ENCODE data around the gene RAD51B.

The RAD51B gene

GRCh38 chr14:68349900-68350629, 530.5 kb downstream of the RAD51B start:
- peak; percentile 38 for DNase-seq

DNA sequence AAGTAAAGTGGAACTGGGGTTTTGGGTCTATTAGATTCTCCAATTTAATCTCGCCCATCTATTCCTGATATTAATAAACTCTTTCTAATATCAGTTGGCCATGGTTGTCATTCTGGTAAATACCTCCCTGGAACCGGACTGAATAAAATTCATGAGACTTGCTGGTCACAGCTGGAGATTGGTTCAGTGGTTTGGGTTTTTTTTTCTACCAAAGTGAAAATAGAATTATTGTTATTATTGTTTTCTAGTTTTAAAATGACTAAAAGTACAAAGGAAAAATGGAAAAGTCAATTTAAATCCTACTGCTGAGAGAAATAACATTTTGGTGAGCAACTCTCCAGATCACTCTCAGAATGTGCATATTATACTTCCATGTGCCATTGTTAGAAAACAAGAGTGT, 535.8 kb downstream of the RAD51B start:
- DNase-seq = no peak

DNA sequence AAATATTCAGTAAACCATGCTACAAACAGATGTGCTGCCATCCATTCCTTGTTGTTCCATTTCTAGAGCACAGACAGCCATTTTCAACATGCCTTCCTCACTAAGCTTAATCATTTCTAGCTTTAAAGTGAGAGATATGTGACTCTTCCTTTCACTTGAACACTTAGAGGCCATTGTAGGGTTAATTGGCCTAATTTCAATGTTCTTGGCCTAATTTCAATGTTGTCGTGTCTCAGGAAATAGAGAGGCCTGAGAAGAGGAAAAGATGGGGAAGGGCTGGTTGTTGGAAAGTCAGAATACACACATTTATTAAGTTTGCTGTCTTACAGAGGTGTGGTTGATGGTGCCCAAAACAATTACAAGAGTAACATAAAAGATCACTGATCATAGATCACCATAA, 538.2 kb downstream of the RAD51B start:
- DNase-seq = no peak

DNA sequence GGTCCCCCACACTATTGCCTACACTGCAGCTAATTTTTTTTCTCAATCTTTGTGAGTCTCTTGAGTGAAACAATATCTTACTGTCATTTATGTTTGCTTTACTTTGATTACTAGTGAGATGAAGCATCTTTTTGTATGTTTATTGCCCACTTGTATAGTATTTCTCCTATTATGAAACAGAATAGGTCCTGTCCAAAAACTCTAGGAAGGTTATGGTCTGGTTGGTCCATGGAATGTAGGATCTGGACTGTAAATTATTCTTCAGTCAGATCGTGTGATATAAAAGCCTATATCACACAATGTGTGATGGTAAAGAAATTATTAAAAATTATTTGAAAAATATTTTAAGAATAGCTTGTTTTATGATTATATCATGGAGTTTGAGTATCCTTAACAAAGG, 538.9 kb downstream of the RAD51B start:
- no peak for DNase-seq

DNA sequence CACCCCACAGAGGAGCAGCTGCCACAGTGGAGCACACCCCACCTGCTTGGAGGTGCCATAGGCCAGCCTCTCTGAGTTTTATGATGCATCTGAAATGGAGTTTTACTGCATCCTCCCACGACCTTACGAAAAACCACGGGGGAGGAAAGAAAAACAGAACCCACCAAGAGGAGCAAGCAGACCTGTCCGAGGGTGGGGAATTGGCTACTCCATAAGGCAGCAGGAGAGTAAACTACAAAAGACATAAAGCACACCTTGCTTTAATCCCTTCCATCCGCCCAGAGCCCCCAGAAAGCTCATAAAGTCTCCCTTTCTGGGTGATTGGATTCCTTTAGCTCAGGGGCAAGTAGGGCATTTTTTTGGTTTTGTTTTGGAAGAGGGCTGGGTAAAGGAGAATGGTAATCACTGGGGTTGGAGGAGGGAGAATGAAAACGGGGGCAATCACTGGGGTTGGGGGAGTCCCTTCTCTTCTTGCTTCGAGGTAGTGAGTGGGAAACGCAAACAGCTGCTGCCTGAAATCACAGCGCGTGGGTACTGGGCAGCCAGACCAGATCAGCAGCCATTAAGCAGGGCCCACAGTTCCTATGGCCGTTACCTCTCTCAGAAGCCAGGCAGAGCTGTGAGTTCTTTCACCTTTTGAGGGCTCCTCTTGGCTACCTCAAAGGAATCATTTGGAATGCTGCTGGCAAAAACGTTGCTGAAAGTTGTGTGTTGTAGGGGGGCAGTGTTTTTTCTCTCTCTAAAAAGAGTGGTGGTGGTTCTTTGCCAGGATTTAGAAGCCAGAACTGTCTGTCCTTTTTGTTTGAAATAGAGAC, 539.6 kb downstream of the RAD51B start:
- no peak for DNase-seq

DNA sequence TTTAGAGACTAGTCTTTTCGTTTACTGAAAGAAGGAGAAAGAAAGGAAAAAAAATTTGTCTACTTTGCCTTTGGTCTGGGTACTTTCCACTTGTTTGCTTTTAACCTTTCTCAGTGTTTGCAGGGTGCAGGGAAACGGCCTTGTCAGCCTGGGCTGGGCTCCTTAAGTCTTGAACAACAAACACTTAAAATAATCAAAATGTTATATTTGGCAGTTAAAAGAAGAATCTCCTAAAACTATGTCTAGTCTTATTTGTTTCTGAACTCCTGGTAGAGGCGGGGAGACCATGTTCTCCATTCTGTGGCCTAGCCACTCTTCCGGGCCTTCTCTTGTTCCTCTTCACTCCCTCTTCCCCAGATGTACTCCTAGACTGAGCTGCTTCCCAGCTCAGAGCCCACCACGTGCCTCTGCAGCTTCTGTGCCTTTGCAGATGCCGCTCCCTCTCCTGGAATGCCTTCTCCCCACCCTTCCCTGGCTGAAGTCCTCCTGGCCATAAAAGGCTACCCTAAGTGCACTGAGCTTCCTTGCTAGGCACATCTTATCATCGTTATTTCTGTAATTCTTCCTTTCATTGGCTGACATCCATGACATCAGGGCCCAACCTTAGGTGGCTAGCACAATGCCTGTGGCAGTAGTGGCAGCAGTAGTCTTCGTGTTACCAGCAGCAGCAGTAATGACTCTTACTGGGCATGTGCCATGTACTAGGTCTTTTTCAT, 540.4 kb downstream of the RAD51B start:
- no peak for DNase-seq

GRCh38 chr14:68361231-68361630, 541.7 kb downstream of the RAD51B start:
- DNase-seq = no peak

- DNase-seq = no peak
Observed at GRCh38 chr14:68362846-68363245, 543.3 kb downstream of the RAD51B start.

GRCh38 chr14:68363466-68363842, 543.9 kb downstream of the RAD51B start:
- no peak for DNase-seq

- DNase-seq = no peak
Observed at GRCh38 chr14:68363843-68364767, 544.5 kb downstream of the RAD51B start.

DNA sequence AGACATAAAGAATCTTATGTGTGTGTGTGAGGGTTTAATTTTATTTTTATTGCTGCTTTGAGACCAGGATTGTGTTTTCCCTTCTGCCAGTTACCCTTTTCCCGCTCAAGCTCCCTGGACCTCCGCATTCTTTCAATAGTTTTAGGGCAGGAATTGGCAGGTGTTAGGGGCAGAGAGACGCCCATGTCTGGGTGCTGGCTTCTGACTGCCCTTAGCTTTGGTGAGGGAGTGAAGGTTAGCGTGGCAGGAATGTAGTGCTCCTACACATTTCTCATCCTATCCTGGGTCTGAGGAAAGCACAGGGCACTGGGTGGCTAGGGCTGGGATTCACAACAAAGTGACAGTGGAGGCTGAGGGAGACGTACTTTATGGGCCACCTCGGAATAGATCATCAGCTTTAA, 545.2 kb downstream of the RAD51B start:
- no peak for DNase-seq

GRCh38 chr14:68365228-68365627, 545.6 kb downstream of the RAD51B start:
- no peak for DNase-seq

DNA sequence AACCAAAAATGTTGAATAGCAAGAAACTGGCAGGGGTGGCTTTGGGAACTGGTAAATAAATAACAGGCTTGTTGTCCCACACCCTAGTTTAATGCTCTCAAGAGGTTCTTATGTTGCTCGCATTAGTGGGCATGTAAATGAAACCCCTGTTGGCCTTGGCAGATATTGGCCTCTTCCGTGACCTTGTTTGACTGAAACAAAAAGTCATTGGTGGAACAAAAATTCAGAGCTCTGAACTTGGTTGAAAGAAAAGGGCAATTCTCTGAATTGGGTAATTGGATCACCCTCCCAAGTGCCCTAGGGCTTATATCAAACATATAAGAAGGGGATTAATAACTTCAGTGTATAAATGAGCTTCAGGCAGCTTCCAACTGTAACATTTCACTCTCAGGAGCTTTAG, 547.1 kb downstream of the RAD51B start:
- no peak for DNase-seq

DNA sequence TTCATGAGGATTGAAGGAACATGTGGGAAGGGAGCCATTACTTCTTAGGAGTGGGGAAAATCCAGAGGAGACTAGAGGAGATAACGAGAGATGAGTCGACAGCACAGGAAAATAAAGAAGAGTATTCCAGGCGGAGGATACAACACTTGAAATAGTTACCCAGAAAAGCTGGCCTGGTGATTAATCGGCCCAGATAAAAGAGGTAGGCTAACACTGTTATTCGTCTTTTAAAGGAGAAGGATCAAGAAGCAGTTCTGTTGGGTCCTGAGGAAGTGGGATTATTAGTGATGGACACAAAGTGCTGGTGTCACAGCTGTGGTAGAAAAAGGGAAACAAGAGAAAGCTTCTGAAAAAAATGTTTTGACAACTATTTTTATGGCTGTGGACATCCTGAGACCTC, 548.0 kb downstream of the RAD51B start:
- no peak for DNase-seq

GRCh38 chr14:68368850-68369249, 549.3 kb downstream of the RAD51B start:
- DNase-seq = no peak

- no peak for DNase-seq
Observed at GRCh38 chr14:68369281-68370056, 549.9 kb downstream of the RAD51B start.

DNA sequence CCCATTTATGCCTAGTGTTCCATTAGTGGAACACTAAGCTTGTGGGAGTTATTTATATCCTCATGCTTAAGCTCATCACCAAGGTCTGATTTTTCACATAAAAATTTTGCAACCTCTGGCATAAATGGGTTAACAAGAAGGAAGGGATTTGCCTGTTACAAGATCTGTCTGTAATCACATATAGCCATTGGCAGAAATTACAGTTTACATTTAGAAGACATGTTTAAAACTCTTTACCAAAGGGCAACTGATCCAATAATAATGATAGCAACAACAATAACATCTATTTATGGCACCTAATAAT, 550.4 kb downstream of the RAD51B start:
- DNase-seq = no peak

- no peak for DNase-seq
Observed at GRCh38 chr14:68372368-68372767, 552.8 kb downstream of the RAD51B start.

- DNase-seq = no peak
Observed at GRCh38 chr14:68373124-68373646, 553.6 kb downstream of the RAD51B start.

DNA sequence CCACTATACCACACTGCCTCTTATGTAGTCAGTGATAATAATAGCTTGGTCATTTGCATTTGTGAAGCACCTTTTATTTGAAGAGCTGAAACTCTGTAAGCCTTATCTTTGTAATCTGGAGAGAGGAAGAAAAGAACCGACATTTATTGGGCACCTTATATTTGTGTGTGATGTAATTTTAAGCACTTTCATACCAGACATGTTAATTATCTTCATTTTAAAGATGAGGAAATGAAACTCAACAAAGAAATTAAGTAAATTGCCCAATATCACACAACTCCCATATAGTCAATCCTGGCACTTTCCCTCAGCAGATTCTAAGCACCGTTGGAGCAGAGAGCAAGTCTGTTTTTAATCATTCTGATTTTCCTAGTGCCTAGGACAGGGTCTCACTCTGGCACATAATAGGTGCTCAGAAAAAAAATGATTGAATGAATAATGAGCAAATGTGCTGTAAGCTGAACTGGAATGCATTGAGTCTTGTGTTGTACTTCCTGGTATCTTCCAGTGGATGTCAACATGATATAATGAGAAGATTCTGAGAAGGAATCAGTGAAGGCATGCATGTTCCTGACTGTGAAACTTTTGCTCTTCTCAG, 554.4 kb downstream of the RAD51B start:
- DNase-seq = no peak

- no peak for DNase-seq
Observed at GRCh38 chr14:68374682-68375081, 555.1 kb downstream of the RAD51B start.
